K562 (cell line): ENCODE results near the gene CTDSPL. TPM values are rescaled to one million over a fixed set of nuclear protein-coding genes. Genes with fewer than 3 reads are reported as not detected.

Experiments used
- ATAC-seq: fragments of 200-7000 bp; cut with Tn5 transposase; 3 replicates; pipeline ENCODE4 v1.9.1; 2020; ENCODE audit warnings: moderate library complexity
- BruUV-seq: library from RNA; stranded (reverse); fragments of 400-500 nt; replicated peaks from 2 replicates; lab custom pipeline; 2021; lab: Mats Ljungman, UMichigan
- CTCF ChIA-PET: fragments of 300-600 bp; formaldehyde crosslinking; extraction: SDS; loops from one replicate; lab custom pipeline; 2021; ENCODE audit warnings: low intra/inter-chr PET ratio; lab: Yijun Ruan, JAX
- POLR2A ChIA-PET: fragments of 300-600, 350-650 bp; sonication (Branson Sonifier 250); formaldehyde crosslinking; extraction: SDS; loops from one replicate; lab custom pipeline; 2021; ENCODE audit warnings: antibody characterized with exemption, inconsistent platforms; lab: Yijun Ruan, JAX
- DNase-seq, 4 experiments: peaks; one replicate each; pipeline versions ENCODE4 v3.0.0 to v3.0.0-alpha.2; 2011 to 2018; ENCODE audit warnings: low spot score in 3 of 4, mixed read lengths in 3 of 4; ENCODE audit errors: extremely low read depth in 1 of 4
- FAIRE-seq: peaks from 2 replicates; lab custom pipeline; 2011; peaks lifted over from hg19 to GRCh38; lab: Jason Lieb, UNC
- H2AFZ ChIP-seq: 2 replicates; pipeline ENCODE4 v1.6.0; 2011; ENCODE audit warnings: low read depth, low read length, control low read depth, inconsistent platforms
- H3K27ac ChIP-seq: fragments of 200-600 bp; 3 replicates; pipeline ENCODE4 v1.8.0; 2011; ENCODE audit warnings: low read depth, mild to moderate bottlenecking, control low read depth, inconsistent platforms, low read length, moderate library complexity, mixed read lengths; ENCODE audit errors: extremely low read depth
- H3K27me3 ChIP-seq, 2 experiments: fragments of 300-600 bp in 1 of 2; 2 replicates in 1 of 2; 3 replicates in 1 of 2; pipeline versions ENCODE4 v1.6.0 to v1.8.0; 2011; ENCODE audit warnings: inconsistent platforms in 2 of 2, low read length in 2 of 2, mild to moderate bottlenecking in 1 of 2, mixed read lengths in 1 of 2, moderate library complexity in 1 of 2; ENCODE audit not compliant: control insufficient read depth in 2 of 2, insufficient read depth in 2 of 2
- H3K36me3 ChIP-seq: fragments of 300-600 bp; 3 replicates; pipeline ENCODE4 v1.8.0; 2011; ENCODE audit warnings: mild to moderate bottlenecking, low read length, inconsistent platforms; ENCODE audit not compliant: control insufficient read depth, insufficient read depth
- H3K4me1 ChIP-seq, 2 experiments: fragments of 200-600 bp in 1 of 2; replicated peaks in 1 of 2; 2 replicates in 1 of 2; 3 replicates in 1 of 2; pipeline versions ENCODE4 v1.5.1 to v1.8.0; 2011; ENCODE audit warnings: inconsistent platforms in 2 of 2, low read length in 2 of 2, mild to moderate bottlenecking in 1 of 2, mixed read lengths in 1 of 2, moderate library complexity in 1 of 2; ENCODE audit not compliant: control insufficient read depth in 2 of 2, insufficient read depth in 2 of 2
- H3K4me2 ChIP-seq: 2 replicates; pipeline ENCODE4 v1.6.1; 2011; ENCODE audit warnings: low read length, control low read depth, inconsistent platforms, mixed read lengths; ENCODE audit not compliant: insufficient read depth
- H3K4me3 ChIP-seq: fragments of 200-600 bp; sonication (generic), shearing (Covaris generic); 2 replicates; pipeline ENCODE4 v1.5.1; 2016; ENCODE audit warnings: control low read depth, inconsistent platforms
- H3K79me2 ChIP-seq: fragments of 200-600 bp; 3 replicates; pipeline ENCODE4 v1.8.0; 2011; ENCODE audit warnings: low read length, inconsistent platforms; ENCODE audit not compliant: control insufficient read depth, insufficient read depth
- H3K9ac ChIP-seq, 2 experiments: 2 replicates each; pipeline versions ENCODE4 v1.6.0 to v1.6.1; 2011; ENCODE audit warnings: low read depth in 2 of 2, low read length in 2 of 2, control low read depth in 1 of 2, inconsistent platforms in 1 of 2, mild to moderate bottlenecking in 1 of 2, mixed read lengths in 1 of 2; ENCODE audit not compliant: insufficient read depth in 1 of 2
- H3K9me1 ChIP-seq: one replicate; pipeline ENCODE4 v1.6.0; 2011; ENCODE audit warnings: inconsistent platforms, mild to moderate bottlenecking, low read length, moderate library complexity; ENCODE audit not compliant: control insufficient read depth, insufficient read depth
- H3K9me3 ChIP-seq: replicated peaks from 2 replicates; pipeline ENCODE4 v1.5.1; 2011; ENCODE audit warnings: low read depth, low read length, inconsistent platforms; ENCODE audit not compliant: control insufficient read depth, insufficient read depth
- H4K20me1 ChIP-seq: replicated peaks from 2 replicates; pipeline ENCODE4 v1.6.1; 2011; ENCODE audit warnings: low read length, inconsistent platforms, mixed read lengths; ENCODE audit not compliant: control insufficient read depth, insufficient read depth
- CBFB ChIP-seq: sonication (generic); formaldehyde crosslinking; IDR thresholded peaks from 2 replicates; pipeline ENCODE4 v1.4.0; 2020; ENCODE audit warnings: mild to moderate bottlenecking, missing genetic modification reagents
- JUN ChIP-seq, 2 experiments: sonication (generic) in 1 of 2; formaldehyde crosslinking in 1 of 2; IDR thresholded peaks; 2 replicates each; pipeline versions ENCODE4 v1.6.1 to v1.8.0; 2012 to 2022; ENCODE audit warnings: borderline replicate concordance in 2 of 2, mild to moderate bottlenecking in 2 of 2, improper control_type of control experiment in 1 of 2, low read depth in 1 of 2, low read length in 1 of 2, missing genetic modification reagents in 1 of 2
- LEF1 ChIP-seq: fragments of 450-650 bp; IDR thresholded peaks from 2 replicates; pipeline ENCODE4 v1.6.1; 2016; ENCODE audit warnings: mild to moderate bottlenecking
- TCF7L2 ChIP-seq: fragments of 150-350 bp; IDR thresholded peaks from 2 replicates; pipeline ENCODE4 v1.6.1; 2016; ENCODE audit warnings: low read depth, mild to moderate bottlenecking, low read length, moderate library complexity
- WGBS: fragments of 100-300 bp; shearing (Covaris generic); methylation state at CpG from one replicate; pipeline ENCODE4 v1.1.6; 2016; ENCODE audit warnings: low coverage, mixed read lengths; ENCODE audit not compliant: insufficient coverage; ENCODE audit errors: missing lambda C conversion rate; 5-methylcytosine and 5-hydroxymethylcytosine counted together
- in situ Hi-C: fragments of 300-500 bp; cut with MboI; formaldehyde crosslinking; loops from 4 replicates; pipeline ENCODE4 v1.15.0; 2018; ENCODE audit warnings: inconsistent platforms, mixed read lengths
- intact Hi-C: fragments of 100-400 bp; cut with micrococcal nuclease; formaldehyde crosslinking; loops from 2 replicates; pipeline ENCODE4 v1.14.2; 2022
- polyA plus RNA-seq, 8 experiments: library from polyadenylated mRNA; depleted of rRNA in 4 of 8; stranded (reverse) in 5 of 8; unstranded in 3 of 8; fragments of >200 nt; fragmentation: Nextera tagmentation in 2 of 8; fragmentation: Illumina TruSeq in 1 of 8; extraction: Ambion mirVana in 2 of 8; extraction: Trizol in 1 of 8; gene quantifications; 2 replicates each; pipeline versions ENCODE4 v1.2.1 to v1.2.3, GENCODE V29; 2011 to 2014; ENCODE audit warnings: inconsistent platforms in 1 of 8, missing spikeins in 1 of 8
- total RNA-seq, 7 experiments: library from RNA; depleted of rRNA in 6 of 7; stranded (reverse); fragments of >200 nt in 6 of 7; fragmentation: Illumina TruSeq in 2 of 7; extraction: Trizol in 2 of 7; gene quantifications; 2 replicates each; pipeline versions ENCODE4 v1.2.1 to v1.2.3, GENCODE V29; 2011 to 2021; ENCODE audit warnings: low replicate concordance in 1 of 7
- TF ChIP-seq, protein P1 (sequence below), 3 experiments: fragments of 200-800 bp in 1 of 3; fragments of 250-450 bp in 1 of 3; fragments of 450-650 bp in 1 of 3; sonication (Bioruptor Pico) in 1 of 3; sonication (Bioruptor generic) in 1 of 3; formaldehyde crosslinking in 1 of 3; IDR thresholded peaks; 2 replicates each; pipeline versions ENCODE4 v1.6.1 to v1.8.0; 2016 to 2022; ENCODE audit warnings: mild to moderate bottlenecking in 2 of 3, missing genetic modification characterization in 2 of 3, missing compliant biosample characterization in 1 of 3, moderate library complexity in 1 of 3

The CTDSPL gene
- total and polyA plus RNA-seq, 9 of the 15 experiments (the other 6 are each of a cell fraction or from before 2014, with no cell fraction given): 5.1 to 19.3 (median 11.3) TPM

DNA sequence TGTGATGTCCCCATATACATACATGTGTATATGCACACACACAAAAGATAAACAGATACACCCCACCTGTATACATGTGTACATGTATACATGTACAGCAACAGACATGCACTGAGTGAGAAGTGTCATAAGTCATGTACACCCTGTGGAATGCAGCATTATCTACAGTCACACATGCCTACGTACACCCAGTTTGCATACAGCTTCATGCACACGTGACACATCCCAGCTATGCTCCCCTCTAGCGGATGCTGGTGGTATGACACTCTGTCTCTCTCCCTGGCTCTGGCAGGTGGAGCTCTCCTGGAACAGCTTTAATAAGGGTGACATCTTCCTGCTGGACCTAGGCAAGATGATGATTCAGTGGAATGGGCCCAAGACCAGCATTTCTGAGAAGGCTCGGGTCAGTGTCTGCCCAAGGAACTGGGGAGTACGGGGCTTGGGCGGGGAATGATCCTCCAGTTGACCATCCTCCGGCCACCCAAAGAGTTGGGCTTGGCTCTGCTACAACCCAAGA is 135.2 kb downstream of the CTDSPL start (continued):
- TF ChIP-seq, protein P1, sequence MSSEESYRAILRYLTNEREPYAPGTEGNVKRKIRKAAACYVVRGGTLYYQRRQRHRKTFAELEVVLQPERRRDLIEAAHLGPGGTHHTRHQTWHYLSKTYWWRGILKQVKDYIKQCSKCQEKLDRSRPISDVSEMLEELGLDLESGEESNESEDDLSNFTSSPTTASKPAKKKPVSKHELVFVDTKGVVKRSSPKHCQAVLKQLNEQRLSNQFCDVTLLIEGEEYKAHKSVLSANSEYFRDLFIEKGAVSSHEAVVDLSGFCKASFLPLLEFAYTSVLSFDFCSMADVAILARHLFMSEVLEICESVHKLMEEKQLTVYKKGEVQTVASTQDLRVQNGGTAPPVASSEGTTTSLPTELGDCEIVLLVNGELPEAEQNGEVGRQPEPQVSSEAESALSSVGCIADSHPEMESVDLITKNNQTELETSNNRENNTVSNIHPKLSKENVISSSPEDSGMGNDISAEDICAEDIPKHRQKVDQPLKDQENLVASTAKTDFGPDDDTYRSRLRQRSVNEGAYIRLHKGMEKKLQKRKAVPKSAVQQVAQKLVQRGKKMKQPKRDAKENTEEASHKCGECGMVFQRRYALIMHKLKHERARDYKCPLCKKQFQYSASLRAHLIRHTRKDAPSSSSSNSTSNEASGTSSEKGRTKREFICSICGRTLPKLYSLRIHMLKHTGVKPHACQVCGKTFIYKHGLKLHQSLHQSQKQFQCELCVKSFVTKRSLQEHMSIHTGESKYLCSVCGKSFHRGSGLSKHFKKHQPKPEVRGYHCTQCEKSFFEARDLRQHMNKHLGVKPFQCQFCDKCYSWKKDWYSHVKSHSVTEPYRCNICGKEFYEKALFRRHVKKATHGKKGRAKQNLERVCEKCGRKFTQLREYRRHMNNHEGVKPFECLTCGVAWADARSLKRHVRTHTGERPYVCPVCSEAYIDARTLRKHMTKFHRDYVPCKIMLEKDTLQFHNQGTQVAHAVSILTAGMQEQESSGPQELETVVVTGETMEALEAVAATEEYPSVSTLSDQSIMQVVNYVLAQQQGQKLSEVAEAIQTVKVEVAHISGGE (CRISPR knock-in tag; IDR thresholded peaks at IDR 0.05): no peak; a peak in 1 of 6 replicates
- peak; percentile 87 for TF ChIP-seq LEF1

DNA sequence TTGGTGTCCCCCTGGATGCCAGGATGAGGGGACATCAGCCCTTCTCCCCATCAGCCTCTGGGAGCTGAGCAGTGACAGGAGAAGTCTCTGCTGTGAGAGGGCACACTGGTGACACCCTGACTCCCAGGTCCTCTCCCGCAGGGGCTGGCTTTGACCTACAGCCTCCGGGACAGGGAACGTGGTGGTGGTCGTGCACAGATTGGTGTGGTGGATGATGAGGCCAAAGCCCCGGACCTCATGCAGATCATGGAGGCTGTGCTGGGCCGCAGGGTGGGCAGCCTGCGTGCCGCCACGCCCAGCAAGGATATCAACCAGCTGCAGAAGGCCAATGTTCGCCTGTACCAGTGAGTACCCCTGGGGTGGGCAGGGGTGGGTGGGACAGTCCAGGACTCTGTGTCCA is 135.7 kb downstream of the CTDSPL start:
- no peak overlapping the region for H3K4me3 ChIP-seq
- TF ChIP-seq CBFB (CRISPR knock-in tag) (0 out of 2 replicates have a peak, but pooled peaks have one; percentile 14), JUN (IDR thresholded peaks at IDR 0.05; ENCODE audit: borderline replicate concordance, low read depth, low read length) (no peak), JUN (CRISPR knock-in tag; IDR thresholded peaks at IDR 0.05; ENCODE audit: borderline replicate concordance) (0 out of 2 replicates have a peak, but pooled peaks have one; percentile 66), TCF7L2 (no peak)
- in situ Hi-C loops: no loop called here
- H3K4me2 ChIP-seq: no peak overlapping the region; the same call in 1 of the 2 replicates
- peaks cover 22% of the 10 kb centered on the region for H3K79me2 ChIP-seq
- 0 out of 2 replicates have a peak overlapping the region, but pooled peaks have one; percentile 71 for H2AFZ ChIP-seq
- H3K36me3 ChIP-seq: peaks cover 57% of the 10 kb centered on the region
- peak overlapping the region in 1 of 2 experiments; percentile 67; a peak in 2 of 4 replicates for H3K9ac ChIP-seq
- H3K27ac ChIP-seq: peak overlapping the region; percentile 8; the same call in 2 of the 3 replicates
- DNase-seq: no peak
- ChIA-PET POLR2A (interaction anchor here (0.6 to 1.4 kb wide), 6 partner anchors 9 to 124 kb away, joined by 3 to 7 read pairs (median 5); no protein-coding TSS in a partner anchor), CTCF (interaction anchor here (1.2 to 2.4 kb wide), 2 partner anchors 15 to 23 kb away, joined by 4 to 16 read pairs; no protein-coding TSS in a partner anchor)
- FAIRE-seq: no peak
- H4K20me1 ChIP-seq: no peaks in the 10 kb centered on the region
- no peak for ATAC-seq
- 83% methylated on average over 9 of the region's 10 CpGs for WGBS
- peaks cover 5% of the 10 kb centered on the region for H3K9me1 ChIP-seq
- no peaks in the 10 kb centered on the region for H3K27me3 ChIP-seq
- BruUV-seq: no TSS peak
- intact Hi-C loops: no loop called here
- H3K4me1 ChIP-seq: peaks cover 56% of the 10 kb centered on the region in 2 experiments
- H3K9me3 ChIP-seq: no peaks in the 10 kb centered on the region
